GDM1 (cell line): ENCODE data around the gene CDK17.
"Not testable (repeated sequence)": the region's sequence is repeated elsewhere in the genome, so short reads cannot be mapped to it uniquely, and the experiment has no call there.

Experiments
- DNase-seq: peaks from one replicate; lab custom pipeline; 2025; lab: John Stamatoyannopoulos, UW

CDK17 gene

DNA sequence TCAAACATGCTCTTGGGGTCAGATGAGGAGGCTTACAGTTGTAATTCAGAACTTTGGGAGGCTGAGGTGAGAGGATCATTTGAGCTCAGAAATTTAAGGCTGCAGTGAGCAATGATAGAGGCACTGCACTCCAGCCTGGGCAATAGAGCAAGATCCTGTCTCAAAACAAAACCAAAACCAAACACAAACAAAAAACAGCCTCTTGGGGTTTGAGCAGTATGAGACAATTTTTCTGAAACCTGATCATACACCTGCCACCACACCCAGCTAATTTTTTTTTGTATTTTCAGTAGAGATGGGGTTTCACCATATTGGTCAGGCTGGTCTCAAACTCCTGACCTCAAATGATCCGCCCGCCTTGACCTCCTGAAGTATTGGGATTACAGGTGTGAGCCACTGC, 17.4 kb upstream of the CDK17 start:
- not testable (repeated sequence) for DNase-seq

DNA sequence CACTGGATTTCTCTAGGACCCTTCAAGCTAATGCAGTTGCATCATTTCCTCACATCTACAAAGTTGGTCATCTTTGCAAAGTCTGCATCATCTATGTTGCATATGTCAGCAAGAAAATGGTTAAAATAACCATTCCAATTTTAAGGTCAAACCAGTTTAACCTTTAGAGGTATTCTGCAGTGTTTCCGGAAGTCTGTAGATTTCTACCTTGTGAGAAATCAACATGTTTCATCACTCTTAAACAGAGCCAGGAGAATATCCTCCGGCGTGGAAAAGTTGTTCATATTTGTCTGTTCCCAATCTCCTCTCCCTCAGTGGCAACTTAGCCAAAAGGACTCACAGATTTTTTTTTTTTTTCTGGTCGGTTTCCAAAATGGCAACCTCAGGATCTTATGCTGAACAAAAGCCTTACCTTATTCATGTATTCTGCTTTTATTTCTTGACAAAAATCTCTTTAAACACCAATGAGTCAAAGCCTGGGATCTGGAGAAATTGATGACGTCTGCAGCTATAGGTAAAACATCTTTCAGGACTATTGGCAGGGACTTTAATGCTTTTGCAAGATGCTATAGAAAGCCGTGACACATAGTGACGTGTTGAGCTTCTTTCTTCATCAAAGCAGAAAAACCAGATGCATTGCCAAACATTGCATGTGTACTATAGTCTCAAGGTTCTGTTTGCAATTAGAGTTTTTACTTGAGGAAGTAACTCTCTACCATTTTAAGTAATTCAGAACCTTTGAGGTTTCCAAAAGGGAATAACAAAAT, 16.0 kb upstream of the CDK17 start:
- no peak for DNase-seq

DNA sequence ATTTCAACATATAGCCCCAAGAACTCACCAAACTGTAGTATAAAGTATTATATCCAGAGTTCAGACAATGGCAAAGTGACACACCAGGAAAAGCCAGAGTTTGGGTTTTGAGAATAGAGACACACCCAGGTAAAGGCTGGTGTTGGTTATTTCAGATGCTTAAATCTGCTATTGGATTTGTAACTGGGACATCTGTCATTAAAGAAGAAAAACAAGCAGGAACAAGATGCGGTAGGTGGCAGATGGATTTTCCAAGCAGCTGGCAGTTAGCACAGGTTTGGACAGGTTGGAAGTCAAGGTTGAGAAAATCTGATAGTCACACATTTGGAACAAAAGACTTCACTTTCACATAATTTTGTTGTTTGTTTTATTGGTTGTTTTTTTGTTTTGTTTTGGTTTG, 14.4 kb upstream of the CDK17 start:
- DNase-seq, result no peak

DNA sequence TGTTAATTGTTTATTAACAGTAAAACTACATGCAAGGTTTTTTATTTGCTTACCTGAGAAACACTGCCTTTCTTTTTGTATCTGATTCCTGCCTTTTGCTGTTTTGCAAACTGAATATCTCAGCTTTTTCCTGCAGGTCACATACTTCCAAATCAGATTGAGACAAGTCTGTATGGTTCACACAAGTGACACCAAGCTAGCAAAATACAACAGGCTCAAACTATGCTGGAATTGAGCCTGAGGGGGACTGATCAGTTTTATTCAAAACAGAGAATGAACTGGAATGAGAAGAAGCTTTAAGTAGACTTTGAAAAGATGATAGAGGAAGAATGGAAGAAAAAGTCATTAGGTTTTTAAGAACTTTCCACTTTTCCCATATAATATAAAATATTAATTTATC, 12.2 kb upstream of the CDK17 start:
- no peak for DNase-seq

DNA sequence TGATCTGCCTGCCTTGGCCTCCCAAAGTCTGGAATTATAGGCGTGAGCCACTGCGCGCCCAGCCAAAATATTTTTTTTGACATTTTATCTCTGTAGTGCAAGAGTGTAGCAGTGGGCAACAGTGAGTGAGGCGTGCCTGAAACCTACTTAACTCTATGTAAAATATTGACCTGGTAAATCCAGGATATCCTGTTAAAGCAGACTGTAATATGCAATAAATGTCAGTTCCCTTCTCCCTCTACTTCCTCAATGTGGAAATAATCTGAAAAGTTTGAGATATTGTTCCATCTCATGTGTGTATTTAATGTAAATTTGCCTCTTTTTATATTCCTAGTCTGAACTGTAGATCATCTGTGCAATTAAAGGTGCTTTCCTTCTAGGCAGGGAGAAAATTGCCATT, 9.5 kb upstream of the CDK17 start:
- no peak for DNase-seq

DNA sequence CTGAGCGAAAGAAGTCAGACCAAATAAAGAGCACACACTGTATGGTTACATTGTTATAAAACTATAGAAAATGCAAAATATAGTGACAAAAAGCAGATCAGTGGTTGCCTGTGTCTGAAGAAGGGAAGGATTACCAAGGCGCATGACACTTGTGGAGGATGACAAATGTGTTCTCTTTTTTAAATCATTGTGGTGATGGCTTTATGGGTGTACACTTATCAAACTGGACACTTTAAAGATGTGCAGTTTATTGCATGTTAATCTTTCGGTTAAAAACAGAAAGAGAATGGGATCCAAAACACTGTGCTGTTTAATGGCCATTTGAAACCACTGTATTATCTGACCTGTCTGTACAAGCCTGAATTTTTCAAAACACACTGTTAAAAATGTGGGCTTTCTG, 8.8 kb upstream of the CDK17 start:
- DNase-seq, result no peak

DNA sequence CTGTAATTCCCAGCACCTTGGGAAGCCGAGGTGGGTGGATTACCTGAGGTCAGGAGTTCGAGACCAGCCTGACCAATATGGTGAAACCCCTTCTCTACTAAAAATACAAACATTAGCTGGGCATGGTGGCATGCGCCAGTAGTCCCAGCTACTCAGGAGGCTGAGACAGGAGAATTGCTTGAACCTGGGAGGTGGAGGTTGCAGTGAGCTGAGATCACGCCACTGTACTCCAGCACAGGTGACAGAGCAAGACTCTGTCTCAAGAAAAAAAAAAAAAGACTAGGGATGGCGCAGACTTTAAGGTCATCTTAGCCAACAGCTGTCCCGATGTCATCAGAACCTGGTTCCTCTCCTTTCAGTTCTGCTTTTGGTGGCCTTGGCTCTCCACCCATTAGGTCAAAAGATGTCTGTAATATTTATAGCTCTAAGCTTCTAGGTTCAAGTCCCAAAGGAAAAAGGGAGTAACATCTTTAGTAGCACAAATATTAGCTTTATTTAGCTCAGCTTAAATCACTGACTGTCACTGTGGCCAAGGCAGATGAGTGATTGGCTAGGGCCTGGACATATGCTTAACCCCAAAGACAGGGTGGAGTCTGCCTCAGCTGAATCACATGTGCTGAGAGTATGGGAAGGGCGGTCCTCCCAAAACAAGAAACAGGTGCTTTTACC, 7.3 kb upstream of the CDK17 start:
- not testable (repeated sequence) for DNase-seq

DNA sequence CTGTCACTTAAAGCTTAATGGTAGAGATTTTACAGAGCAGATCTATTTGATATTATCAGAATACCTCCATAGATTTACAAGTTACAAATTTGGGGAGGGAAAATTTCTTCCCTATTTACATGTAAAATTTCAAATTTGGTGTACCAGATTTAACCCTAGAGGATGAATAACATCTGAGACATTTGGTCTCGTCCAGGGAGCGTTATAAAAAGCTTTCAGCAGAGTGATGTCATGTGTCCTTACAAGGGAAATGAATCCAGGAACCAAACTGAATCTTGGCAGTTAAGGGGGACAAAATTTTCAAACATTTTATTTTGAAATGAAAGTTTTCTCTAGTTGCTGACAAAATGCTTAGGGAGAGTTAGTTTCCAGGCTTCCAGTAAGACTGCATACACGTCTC, 4.5 kb upstream of the CDK17 start:
- no peak for DNase-seq

DNA sequence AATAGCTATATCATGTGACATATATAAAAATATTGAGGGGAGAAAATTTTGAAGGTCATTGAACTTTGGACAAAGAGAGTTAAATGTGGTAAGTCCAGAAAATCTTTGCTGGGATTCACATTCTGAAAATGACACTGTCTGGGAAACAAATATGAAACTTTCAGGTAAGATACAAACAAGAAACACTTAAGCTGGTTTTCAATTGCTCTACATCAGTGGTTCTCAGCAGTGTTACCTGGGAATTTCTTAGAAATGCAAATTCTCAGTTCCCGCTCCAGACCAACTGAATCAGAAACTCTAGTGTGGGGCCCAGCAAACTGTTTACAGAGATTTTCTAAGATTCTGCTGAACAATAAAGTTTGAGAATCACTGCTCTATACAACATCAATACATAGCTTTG, 3.6 kb upstream of the CDK17 start:
- no peak for DNase-seq

DNA sequence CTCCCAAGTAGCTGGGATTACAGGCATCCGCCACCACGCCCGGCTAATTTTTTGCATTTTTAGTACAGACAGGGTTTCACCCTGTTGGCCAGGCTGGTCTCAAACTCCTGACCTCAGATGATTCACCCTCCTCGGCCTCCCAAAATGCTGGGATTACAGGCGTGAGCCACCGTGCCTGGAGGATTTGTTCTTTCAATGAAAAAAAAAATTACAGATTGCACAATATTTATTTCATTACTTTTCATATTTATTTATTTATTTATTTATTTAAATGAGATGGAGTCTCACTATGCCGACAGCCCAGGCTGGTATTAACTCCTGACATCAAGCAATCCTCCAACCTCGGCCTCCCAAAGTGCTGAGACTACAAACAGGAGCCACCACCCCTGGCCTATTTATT, 2.3 kb upstream of the CDK17 start:
- DNase-seq, result not testable (repeated sequence)

DNA sequence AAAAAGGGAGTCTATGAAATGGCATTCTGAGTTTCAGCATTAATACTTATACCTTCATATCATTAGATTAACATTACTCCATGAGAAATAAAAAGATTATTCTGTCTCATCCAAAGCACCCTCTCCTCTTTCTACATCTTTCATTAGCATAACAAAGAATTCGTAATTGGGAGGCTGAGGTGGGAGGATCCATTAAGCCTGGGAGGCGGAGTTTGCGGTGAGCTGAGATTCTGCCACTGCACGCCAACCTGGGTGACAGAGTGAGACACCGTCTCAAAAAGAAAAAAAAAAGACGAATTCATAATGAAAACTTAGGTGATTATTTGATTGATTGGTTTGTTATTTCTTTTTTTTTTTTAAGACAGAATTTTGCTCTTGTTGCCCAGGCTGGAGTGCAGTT, 1.8 kb upstream of the CDK17 start:
- DNase-seq, result no peak

DNA sequence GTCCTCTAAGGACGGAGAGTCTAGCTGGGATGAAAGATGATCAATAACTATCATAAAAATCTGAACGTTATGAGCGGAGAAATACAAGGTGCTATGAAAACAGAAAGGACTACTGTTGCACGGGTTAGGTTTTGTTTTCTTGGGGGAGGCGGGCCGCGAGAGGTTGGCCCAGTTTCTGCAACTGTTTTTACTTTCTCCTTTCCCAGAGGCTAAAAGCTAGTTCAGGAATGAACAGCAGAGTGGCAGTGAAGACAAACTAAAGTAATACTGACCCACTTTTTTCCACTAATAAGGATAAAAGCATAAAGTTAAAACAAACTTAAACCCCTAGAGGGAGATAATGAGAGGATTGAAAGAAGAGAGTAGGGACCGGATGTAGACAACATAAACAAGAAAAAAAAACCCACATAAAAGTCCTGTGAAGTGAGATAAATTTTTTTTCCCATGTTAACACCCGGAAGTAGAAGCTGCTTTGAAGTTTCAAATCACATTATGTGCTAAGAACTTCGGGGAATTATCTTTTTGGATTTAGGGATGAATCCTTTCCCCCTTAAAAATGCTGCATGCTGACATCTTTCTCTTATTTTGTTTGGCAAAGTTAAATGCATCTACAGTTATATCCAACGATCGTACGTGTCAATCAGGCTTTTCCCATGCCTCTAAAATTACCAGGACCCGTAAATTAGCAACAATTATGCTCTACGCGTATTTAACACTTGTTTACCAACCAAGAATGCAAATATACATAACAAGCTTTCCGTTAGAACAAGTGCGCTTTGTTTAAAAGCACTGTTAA, 1.0 kb upstream of the CDK17 start:
- DNase-seq, result no peak

DNA sequence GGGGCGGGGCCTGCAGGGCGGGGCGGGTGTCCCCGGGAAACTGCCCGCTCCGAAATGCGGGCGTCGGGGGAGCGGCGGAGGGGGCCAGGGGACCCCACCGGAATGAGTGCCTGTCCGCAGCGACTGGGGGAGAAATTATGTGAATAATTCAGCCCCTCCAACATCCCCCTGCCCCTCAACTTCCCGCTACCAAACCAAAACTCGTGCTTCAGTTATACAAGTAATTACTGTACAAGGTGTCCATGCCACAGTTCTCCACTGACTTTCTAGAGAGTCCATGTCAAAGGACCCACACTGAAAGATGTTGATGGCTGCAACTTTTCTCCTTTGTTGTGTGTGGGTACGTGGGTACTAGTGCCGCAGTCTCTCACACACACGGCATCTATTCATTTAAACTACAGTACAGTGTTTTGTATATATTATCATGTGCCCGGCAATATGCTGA, 414 bp upstream of the CDK17 start:
- peak; percentile 30 for DNase-seq

DNA sequence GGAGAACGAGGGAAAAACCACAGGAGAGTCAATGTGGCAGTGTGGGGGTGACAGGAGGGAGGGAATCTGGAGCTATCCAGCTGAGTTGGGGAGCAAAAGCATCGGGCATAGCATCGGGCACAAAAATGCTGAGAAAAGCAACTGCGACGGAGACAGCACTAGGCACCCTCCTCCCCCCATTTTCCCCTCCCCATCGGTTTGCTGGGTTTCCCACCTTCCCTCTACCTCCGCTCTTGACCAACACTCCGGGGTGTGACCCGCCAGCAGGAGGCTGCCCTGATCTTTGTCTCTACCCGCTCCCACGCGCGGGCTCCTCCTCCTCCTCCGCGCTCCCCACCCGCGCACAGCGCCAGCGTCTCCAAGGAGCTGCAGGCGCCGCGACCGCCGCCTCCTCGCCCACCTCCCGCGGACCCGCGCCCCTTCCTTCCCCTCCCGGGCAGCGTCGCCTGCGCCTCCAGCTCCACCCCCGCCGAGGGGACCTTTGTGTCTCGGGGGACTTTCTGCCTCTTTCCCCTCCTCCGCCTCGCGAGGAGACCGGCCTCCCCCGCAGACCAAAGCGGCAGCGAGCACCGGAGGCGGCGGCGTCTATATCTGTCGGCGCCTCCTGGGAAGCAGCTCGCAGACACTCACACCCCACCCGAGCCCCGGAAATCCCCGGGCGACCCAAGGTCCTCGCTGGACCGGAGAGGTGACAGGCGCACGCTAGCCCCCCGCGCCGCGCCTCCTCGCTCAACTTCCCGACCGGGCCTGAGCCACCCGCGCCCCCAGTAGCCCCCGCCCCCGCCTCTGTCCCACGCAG, 920 bp downstream of the CDK17 start:
- DNase-seq, result peak; percentile 79

DNA sequence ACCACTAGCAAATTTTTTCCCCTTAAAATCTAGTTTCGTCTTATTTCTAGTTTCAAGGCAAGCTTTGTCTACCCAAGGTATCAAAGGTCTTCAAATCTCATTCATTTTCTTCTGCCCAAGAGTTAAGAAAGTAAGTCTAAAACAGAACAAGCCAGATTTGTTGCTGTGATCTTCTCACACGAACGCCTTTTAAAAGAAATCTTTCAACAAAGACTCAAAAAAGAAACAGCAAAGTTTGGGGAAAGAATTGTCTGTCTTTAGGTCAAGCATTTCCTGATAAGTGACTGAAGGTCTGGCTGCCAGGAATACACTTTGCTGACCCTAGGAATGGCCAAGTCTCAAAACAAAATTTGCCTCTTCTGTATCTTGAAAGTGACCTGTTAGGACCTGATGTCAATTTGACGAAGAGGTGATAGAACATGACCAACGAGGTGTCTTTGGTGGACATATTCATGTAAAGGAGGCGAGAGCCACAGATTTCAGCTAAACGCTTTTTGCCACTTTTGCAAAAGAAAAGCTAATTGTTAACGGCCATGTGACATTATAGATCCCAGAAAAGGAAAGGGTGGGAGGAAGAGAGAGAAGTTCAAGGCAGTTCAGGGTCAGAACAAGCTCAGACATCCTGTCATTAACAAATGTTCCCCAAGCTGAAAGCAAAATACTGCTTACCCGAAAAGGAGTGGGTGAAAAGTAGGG, 1.7 kb downstream of the CDK17 start:
- no peak for DNase-seq

DNA sequence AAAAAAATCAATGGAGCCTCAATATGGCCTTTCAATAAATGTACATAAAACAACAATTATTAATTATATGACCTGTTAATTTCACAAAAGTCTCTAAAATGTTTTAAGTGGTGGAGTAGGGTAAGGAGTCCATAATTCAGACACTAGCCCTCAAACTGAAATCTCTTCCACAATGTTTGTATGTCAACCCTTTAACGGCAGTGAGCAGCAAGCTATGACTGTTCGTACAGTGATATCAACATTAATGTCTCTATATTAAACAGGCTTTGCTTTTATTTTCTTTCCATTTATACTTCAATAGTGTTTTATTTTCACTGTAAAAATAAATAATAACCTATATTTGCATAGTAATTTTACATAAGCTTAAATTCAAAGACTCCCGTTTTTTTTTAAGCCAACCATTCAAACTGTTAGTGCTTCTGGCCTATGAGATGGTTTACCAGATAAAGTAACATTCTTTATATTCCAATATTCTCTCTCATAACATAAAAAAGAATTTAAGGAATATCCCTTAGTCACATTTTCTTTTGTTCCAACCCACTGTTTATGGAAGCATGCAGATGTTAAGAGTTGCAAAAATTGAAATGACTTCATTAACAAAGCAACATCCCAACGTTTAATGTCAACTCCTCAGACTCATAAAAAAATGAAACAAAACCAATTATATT, 2.3 kb downstream of the CDK17 start:
- no peak for DNase-seq

DNA sequence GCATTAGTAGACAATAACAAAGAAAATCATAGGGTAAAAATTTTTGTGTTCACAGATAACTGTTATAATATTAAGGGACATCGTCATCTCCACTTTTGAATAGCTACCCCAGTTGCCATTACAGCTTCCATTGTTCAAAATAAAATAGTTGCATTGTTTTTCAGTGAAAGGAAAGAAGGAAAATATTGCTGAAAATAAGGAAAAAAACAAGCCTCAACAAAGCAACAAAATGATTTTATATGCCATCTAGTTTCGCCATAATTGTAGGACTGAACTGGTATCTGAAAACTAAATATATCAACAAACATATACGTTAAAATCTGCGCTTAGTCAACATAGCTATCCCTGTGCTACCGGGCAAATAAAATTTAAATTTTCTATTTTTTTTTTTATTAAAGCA, 3.3 kb downstream of the CDK17 start:
- DNase-seq, result no peak

DNA sequence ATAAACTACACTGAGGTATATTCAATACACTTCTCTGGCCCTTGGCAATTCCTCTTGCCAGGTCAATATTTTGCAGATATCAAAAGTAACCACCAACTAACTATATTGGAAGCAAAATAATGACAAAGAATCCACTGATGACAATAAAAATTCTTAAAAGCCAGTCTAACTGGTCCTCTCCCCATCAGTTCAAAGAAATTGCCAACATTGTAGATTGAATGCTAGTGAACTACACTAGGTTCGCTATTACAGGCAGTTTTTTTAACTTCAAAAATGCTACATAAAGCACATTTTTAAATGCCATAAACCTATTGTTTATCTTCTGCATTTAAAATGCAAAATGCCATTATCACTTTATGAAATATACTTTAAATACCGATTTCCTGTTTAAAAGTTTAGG, 4.0 kb downstream of the CDK17 start:
- DNase-seq, result no peak

DNA sequence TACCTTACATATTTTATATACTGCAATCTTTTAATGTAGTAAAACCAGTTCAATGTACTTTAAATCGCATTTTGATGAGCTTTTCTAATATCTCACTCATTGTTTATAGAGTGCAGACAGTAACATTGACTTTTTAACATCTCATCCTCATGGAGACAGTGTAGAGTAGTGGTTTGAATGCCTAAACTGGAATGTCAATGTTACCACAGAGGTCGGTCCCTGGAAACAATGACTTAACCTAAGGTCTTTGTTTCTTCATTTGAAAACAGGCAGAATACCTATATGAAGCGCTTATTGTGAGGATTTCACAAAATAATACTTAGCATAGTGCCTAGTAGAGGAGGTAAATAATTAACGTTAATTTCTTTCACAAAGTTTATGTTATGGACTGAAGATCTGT, 5.0 kb downstream of the CDK17 start:
- no peak for DNase-seq

DNA sequence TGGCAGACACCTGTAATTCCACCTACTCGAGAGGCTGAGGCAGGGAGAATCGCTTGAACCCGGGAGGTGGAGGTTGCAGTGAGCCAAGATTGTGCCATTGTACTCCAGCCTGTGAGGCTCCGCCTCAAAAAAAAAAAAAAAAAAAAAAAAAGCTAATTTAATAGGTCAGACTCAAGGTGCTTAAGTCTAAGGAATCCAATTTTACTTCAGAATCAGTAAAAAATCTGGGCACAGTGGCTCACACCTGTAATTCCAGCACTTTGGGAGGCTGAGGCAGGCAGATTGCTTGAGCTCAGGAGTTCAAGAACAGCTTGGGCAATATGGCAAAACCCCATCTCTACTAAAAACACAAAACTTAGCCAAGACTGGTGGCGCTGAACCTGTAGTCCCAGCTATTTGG, 7.0 kb downstream of the CDK17 start:
- not testable (repeated sequence) for DNase-seq

DNA sequence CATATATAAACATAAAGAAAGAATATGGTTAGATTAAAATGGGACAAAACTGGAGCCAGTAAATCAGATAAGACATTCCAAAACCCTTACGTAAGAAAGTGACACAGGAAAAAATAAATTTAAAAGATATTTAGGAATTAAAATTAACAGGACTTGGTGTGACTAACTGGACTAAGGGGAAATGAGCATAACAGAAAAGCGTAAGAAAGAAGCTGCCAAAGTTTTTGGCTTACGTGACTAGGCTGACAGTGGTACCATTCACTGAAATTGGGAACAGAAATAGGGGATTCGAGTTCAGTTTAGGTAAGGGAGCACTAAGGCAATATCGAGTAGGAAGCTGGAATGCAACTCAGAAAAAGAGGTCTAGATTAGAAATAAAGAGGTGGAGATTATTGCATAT, 7.8 kb downstream of the CDK17 start:
- no peak for DNase-seq
